HEK293T (cell line): ENCODE data around the gene APLP2.
"Not testable (repeated sequence)": the region's sequence is repeated elsewhere in the genome, so short reads cannot be mapped to it uniquely, and the experiment has no call there.

Experiments
- CTCF ChIA-PET: fragments of 350-600 bp; formaldehyde crosslinking; extraction: SDS; loops from one replicate; lab custom pipeline; 2021; ENCODE audit warnings: antibody characterized with exemption, inconsistent platforms; lab: Yijun Ruan, JAX
- POLR2A ChIA-PET: fragments of 350-600 bp; formaldehyde crosslinking; extraction: SDS; loops from one replicate; lab custom pipeline; 2020; ENCODE audit warnings: antibody characterized with exemption, inconsistent platforms; lab: Yijun Ruan, JAX
- DNase-seq: peaks from one replicate; pipeline ENCODE4 v3.0.0; 2012; ENCODE audit warnings: mixed read lengths; ENCODE audit errors: extremely low spot score
- ARNT ChIP-seq: fragments of 450-650 bp; IDR thresholded peaks from 2 replicates; pipeline ENCODE4 v1.6.1; 2017; ENCODE audit warnings: mild to moderate bottlenecking
- BHLHE40 ChIP-seq: fragments of 450-650 bp; IDR thresholded peaks from 2 replicates; pipeline ENCODE4 v1.6.1; 2016; ENCODE audit warnings: mild to moderate bottlenecking, moderate library complexity, borderline replicate concordance
- CTBP1 ChIP-seq: fragments of 450-650 bp; IDR thresholded peaks from 2 replicates; pipeline ENCODE4 v1.6.1; 2016; ENCODE audit warnings: borderline replicate concordance
- ELF4 ChIP-seq: fragments of 450-650 bp; IDR thresholded peaks from 2 replicates; pipeline ENCODE4 v1.6.1; 2017; ENCODE audit warnings: antibody characterized with exemption
- FOXA1 ChIP-seq: fragments of 450-650 bp; IDR thresholded peaks from 2 replicates; pipeline ENCODE4 v1.6.1; 2016; ENCODE audit warnings: mild to moderate bottlenecking
- FOXK2 ChIP-seq: fragments of 450-650 bp; IDR thresholded peaks from 2 replicates; pipeline ENCODE4 v1.6.1; 2016; ENCODE audit warnings: mild to moderate bottlenecking
- FOXM1 ChIP-seq: fragments of 450-650 bp; IDR thresholded peaks from 2 replicates; pipeline ENCODE4 v1.6.1; 2017; ENCODE audit warnings: mild to moderate bottlenecking, borderline replicate concordance
- HDGF ChIP-seq: fragments of 450-650 bp; IDR thresholded peaks from 2 replicates; pipeline ENCODE4 v1.6.1; 2017; ENCODE audit warnings: antibody characterized with exemption, borderline replicate concordance
- L3MBTL2 ChIP-seq: fragments of 450-650 bp; conservative IDR thresholded peaks from 2 replicates; pipeline ENCODE4 v1.6.1; 2016; ENCODE audit warnings: mild to moderate bottlenecking
- LEF1 ChIP-seq: fragments of 450-650 bp; IDR thresholded peaks from 2 replicates; pipeline ENCODE4 v1.6.1; 2017; ENCODE audit warnings: mild to moderate bottlenecking, borderline replicate concordance
- NFRKB ChIP-seq: fragments of 450-650 bp; IDR thresholded peaks from 2 replicates; pipeline ENCODE4 v1.6.1; 2016; ENCODE audit warnings: mild to moderate bottlenecking, moderate library complexity
- PKNOX1 ChIP-seq: fragments of 450-650 bp; IDR thresholded peaks from 2 replicates; pipeline ENCODE4 v1.6.1; 2016
- SP1 ChIP-seq: fragments of 450-650 bp; IDR thresholded peaks from 2 replicates; pipeline ENCODE4 v1.6.1; 2017
- SUZ12 ChIP-seq: fragments of 450-650 bp; IDR thresholded peaks from 2 replicates; pipeline ENCODE4 v1.6.1; 2016; ENCODE audit warnings: mild to moderate bottlenecking
- TARDBP ChIP-seq: fragments of 450-650 bp; IDR thresholded peaks from 2 replicates; pipeline ENCODE4 v1.6.1; 2016
- ZNF384 ChIP-seq: fragments of 450-650 bp; IDR thresholded peaks from 2 replicates; pipeline ENCODE4 v1.6.1; 2016

The APLP2 gene

GRCh38 chr11:130188585-130189347 lies 119.1 kb downstream of the APLP2 start:
- ChIA-PET POLR2A (no interaction called here), CTCF (no interaction called here)
- no peak for DNase-seq
- TF ChIP-seq ELF4 (no peak), FOXA1 (no peak), ZNF384 (no peak), L3MBTL2 (no peak), NFRKB (no peak), ARNT (no peak)

DNA sequence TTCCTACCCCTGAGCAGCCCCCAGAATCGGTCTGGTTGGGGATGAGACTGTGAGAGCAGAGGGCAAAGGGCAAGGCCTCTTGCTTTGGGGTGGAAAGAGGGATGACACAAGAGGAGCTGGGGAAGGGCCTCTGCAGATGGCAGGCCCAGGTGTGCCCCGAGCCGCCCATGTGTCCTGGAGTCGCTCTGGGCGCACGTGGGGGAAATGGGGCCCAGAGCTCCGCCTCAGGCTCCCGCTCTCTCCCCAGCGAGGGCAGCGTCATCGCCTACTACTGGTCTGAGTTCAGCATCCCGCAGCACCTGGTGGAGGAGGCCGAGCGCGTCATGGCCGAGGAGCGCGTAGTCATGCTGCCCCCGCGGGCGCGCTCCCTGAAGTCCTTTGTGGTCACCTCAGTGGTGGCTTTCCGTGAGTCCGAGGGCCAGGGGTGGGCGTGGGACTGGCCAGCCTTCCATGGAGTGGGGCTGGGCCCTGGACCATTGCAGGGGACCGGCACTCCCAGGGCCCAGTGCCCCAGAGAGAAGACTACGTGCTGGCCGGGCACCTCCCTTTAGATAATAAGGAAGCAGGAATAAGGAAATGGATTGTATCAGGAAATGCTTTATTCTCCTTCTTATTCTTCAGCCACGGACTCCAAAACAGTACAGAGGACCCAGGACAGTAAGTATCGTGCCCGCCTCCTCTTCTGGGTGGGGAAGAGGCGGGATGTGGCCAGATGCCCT lies 120.0 kb downstream of the APLP2 start:
- ChIA-PET CTCF (no interaction called here), POLR2A (no interaction called here)
- no peak for DNase-seq
- no peak for TF ChIP-seq L3MBTL2
- TF ChIP-seq CTBP1: no peak
- no peak for TF ChIP-seq FOXA1
- no peak for TF ChIP-seq PKNOX1
- no peak for TF ChIP-seq HDGF
- TF ChIP-seq SUZ12: no peak
- TF ChIP-seq SP1: no peak
- no peak for TF ChIP-seq TARDBP
- TF ChIP-seq LEF1: no peak
- no peak for TF ChIP-seq ZNF384
- TF ChIP-seq ELF4: no peak
- no peak for TF ChIP-seq BHLHE40
- TF ChIP-seq FOXK2: no peak
- TF ChIP-seq ARNT: no peak
- no peak for TF ChIP-seq NFRKB
- no peak for TF ChIP-seq FOXM1

- TF ChIP-seq ARNT (no peak), PKNOX1 (no peak), ZNF384 (no peak), CTBP1 (no peak), ELF4 (no peak), HDGF (no peak), NFRKB (no peak), LEF1 (no peak), FOXM1 (no peak), BHLHE40 (no peak), SUZ12 (no peak), FOXA1 (no peak), SP1 (no peak)
- CTCF ChIA-PET: no interaction called here
- DNase-seq: peak; percentile 37
- POLR2A ChIA-PET: no interaction called here
Observed at GRCh38 chr11:130190371-130190881, 120.7 kb downstream of the APLP2 start.

- no peak for TF ChIP-seq NFRKB
- TF ChIP-seq ARNT: no peak
- TF ChIP-seq SP1: no peak
- TF ChIP-seq L3MBTL2: no peak
- no peak for TF ChIP-seq FOXA1
- no peak for TF ChIP-seq LEF1
- TF ChIP-seq ELF4: no peak
- no peak for TF ChIP-seq CTBP1
- no peak for TF ChIP-seq ZNF384
- TF ChIP-seq SUZ12: no peak
- TF ChIP-seq BHLHE40: no peak
- no peak for TF ChIP-seq HDGF
- TF ChIP-seq PKNOX1: no peak
- TF ChIP-seq FOXM1: no peak
- TF ChIP-seq FOXK2: no peak
- no peak for TF ChIP-seq TARDBP
- DNase-seq: no peak
- ChIA-PET CTCF (no interaction called here), POLR2A (no interaction called here)
Observed at GRCh38 chr11:130191896-130192295, 122.2 kb downstream of the APLP2 start.

GRCh38 chr11:130192845-130193267 lies 123.2 kb downstream of the APLP2 start:
- POLR2A ChIA-PET: no interaction called here
- TF ChIP-seq FOXM1 (no peak), SP1 (no peak), PKNOX1 (no peak), CTBP1 (no peak), HDGF (no peak), L3MBTL2 (no peak), ZNF384 (no peak), NFRKB (no peak), LEF1 (no peak), TARDBP (no peak), SUZ12 (no peak), ELF4 (no peak), FOXK2 (no peak), FOXA1 (no peak), ARNT (no peak), BHLHE40 (no peak)
- DNase-seq: no peak
- CTCF ChIA-PET: no interaction called here

GRCh38 chr11:130193551-130193950 lies 123.9 kb downstream of the APLP2 start:
- POLR2A ChIA-PET, DNase-seq, CTCF ChIA-PET: not testable (repeated sequence)
